Activated CD8-positive, alpha-beta memory T cell treated with anti-CD3 and anti-CD28 coated beads, Interleukin-2, amount 50 U/mL, for 1 hour (primary cell): Measurements from ENCODE around the gene YBX2.

ENCODE experiments used
- DNase-seq: peaks from one replicate; pipeline ENCODE4 v3.0.0-alpha.2; 2020; ENCODE audit errors: extremely low read depth

Gene YBX2

GRCh38 chr17:7263801-7264078, 30.7 kb downstream of the YBX2 start:
- DNase-seq, result no peak

- DNase-seq, result no peak
These were observed 31.3 kb downstream of the YBX2 start for GRCh38 chr17:7262935-7263800.

GRCh38 chr17:7262192-7262934, 32.1 kb downstream of the YBX2 start, which contains the start of gene CLDN7:
Gene CLDN7 (minus strand): TSS chr17:7262478. CDS start chr17:7262043, 435 bp downstream.
- no peak for DNase-seq

- DNase-seq, result no peak
These were observed 32.9 kb downstream of the YBX2 start for GRCh38 chr17:7261379-7262191.

GRCh38 chr17:7260651-7261378, 33.6 kb downstream of the YBX2 start:
- no peak for DNase-seq

- no peak for DNase-seq
These were observed 34.3 kb downstream of the YBX2 start for GRCh38 chr17:7260151-7260550.

- DNase-seq, result no peak
These were observed 34.9 kb downstream of the YBX2 start for GRCh38 chr17:7259555-7259889.

- no peak for DNase-seq
These were observed 35.5 kb downstream of the YBX2 start for GRCh38 chr17:7258731-7259554.

GRCh38 chr17:7256766-7257456, 37.5 kb downstream of the YBX2 start:
- DNase-seq, result no peak

- no peak for DNase-seq
These were observed 39.9 kb downstream of the YBX2 start for GRCh38 chr17:7254511-7254910.

- no peak for DNase-seq
These were observed 41.4 kb downstream of the YBX2 start for GRCh38 chr17:7253082-7253481.

GRCh38 chr17:7252176-7253043, 42.0 kb downstream of the YBX2 start, which contains the start of gene ELP5:
Gene ELP5 (plus strand): TSS chr17:7252215. CDS start chr17:7252551, 336 bp downstream.
- DNase-seq, result peak; percentile 66

- DNase-seq, result peak; percentile 98
These were observed 42.7 kb downstream of the YBX2 start, which contains the start of gene CTDNEP1 for GRCh38 chr17:7251661-7252175. Gene CTDNEP1 (minus strand): TSS chr17:7251734. CDS start chr17:7251296, 438 bp downstream.

- no peak for DNase-seq
These were observed 43.5 kb downstream of the YBX2 start for GRCh38 chr17:7250695-7251627.

- no peak for DNase-seq
These were observed 44.6 kb downstream of the YBX2 start for GRCh38 chr17:7249830-7250229.

- DNase-seq, result no peak
These were observed 45.2 kb downstream of the YBX2 start for GRCh38 chr17:7249214-7249613.

GRCh38 chr17:7248796-7249195, 45.6 kb downstream of the YBX2 start:
- no peak for DNase-seq

GRCh38 chr17:7246779-7247178, 47.7 kb downstream of the YBX2 start:
- DNase-seq, result no peak
